ENCODE data around the gene MECP2.

- no peak for TF ChIP-seq CTCF (IDR thresholded peaks at IDR 0.05)
- no peak for TF ChIP-seq POLR2AphosphoS5 (IDR thresholded peaks at IDR 0.05)
- TF ChIP-seq POLR2A (IDR thresholded peaks at IDR 0.05), result no peak
Observed at GRCh38 chrX:154015581-154016264, 81.8 kb downstream of the MECP2 start.

Data from breast epithelium (tissue), 3 donors.